Heart right ventricle (tissue), 16 donors: ENCODE data around the gene NEFH. TPM values are rescaled to one million over a fixed set of nuclear protein-coding genes. Genes with fewer than 3 reads are reported as not detected.
"Not testable (repeated sequence)": the region's sequence is repeated elsewhere in the genome, so short reads cannot be mapped to it uniquely, and the experiment has no call there.

Experiments
- ATAC-seq, 8 donors: fragments of 200-7000 bp; cut with Tn5 transposase; one replicate each; pipeline ENCODE4 v1.9.1; 2020; ENCODE audit warnings: mild to moderate bottlenecking in 8 of 8, moderate library complexity in 8 of 8, moderate number of reproducible peaks in 1 of 8
- DNase-seq, 2 donors: peaks; one replicate each; pipeline ENCODE4 v3.0.0-alpha.2; 2020
- H3K27ac ChIP-seq, 10 donors: fragments of 200-600 bp; sonication (generic) in 2 of 10; one replicate each; pipeline versions ENCODE4 v1.5.0 to v1.8.0; 2020 to 2022; ENCODE audit warnings: mild to moderate bottlenecking in 3 of 10
- H3K27me3 ChIP-seq, 7 donors: fragments of 200-600 bp; one replicate each; pipeline ENCODE4 v1.8.0; 2021 to 2022; ENCODE audit warnings: mild to moderate bottlenecking in 2 of 7
- H3K36me3 ChIP-seq, 9 donors: fragments of 200-600 bp; sonication (generic) in 1 of 9; one replicate each; pipeline versions ENCODE4 v1.5.0 to v1.8.0; 2020 to 2022; ENCODE audit warnings: mild to moderate bottlenecking in 2 of 9
- H3K4me1 ChIP-seq, 9 donors: fragments of 200-600 bp; sonication (generic) in 1 of 9; one replicate each; pipeline versions ENCODE4 v1.5.0 to v1.8.0; 2020 to 2022; ENCODE audit warnings: mild to moderate bottlenecking in 4 of 9
- H3K4me3 ChIP-seq, 10 donors: fragments of 200-600 bp; sonication (generic) in 2 of 10; one replicate each; pipeline versions ENCODE4 v1.5.0 to v1.8.0; 2020 to 2022; ENCODE audit warnings: mild to moderate bottlenecking in 7 of 10, moderate library complexity in 2 of 10
- H3K9me3 ChIP-seq, 11 donors: fragments of 200-600 bp in 10 of 11; sonication (generic) in 2 of 11; one replicate each; pipeline versions ENCODE4 v1.5.0 to v1.8.0; 2013 to 2022; ENCODE audit warnings: mild to moderate bottlenecking in 2 of 11, control low read depth in 1 of 11, moderate library complexity in 1 of 11
- WGBS, 2 donors: extraction: QIAGEN DNeasy Blood & Tissue Kit; methylation state at CpG; one replicate each; pipeline ENCODE4 v1.1.7; 2013; ENCODE audit warnings: inconsistent platforms in 1 of 2; 5-methylcytosine and 5-hydroxymethylcytosine counted together
- intact Hi-C, 10 donors: fragments of 100-400 bp; cut with DNase I; formaldehyde crosslinking; loops; one replicate each; pipeline versions ENCODE4 v1.11.1 to v1.14.2; 2022
- polyA plus RNA-seq, 2 donors: library from polyadenylated mRNA; stranded (reverse); fragments of 200-250 nt; gene quantifications; one replicate each; pipeline ENCODE4 v1.2.3, GENCODE V29; 2013
- total RNA-seq, 10 donors: library from RNA; stranded (reverse); fragmentation: NEBNext Ultra II Directional in 3 of 10; extraction: Animal tissue kit (Norgen Biotek cat#: 25700) in 3 of 10; gene quantifications; one replicate each; pipeline versions ENCODE4 v1.2.1 to v1.2.4, GENCODE V29; 2021 to 2023
- TF ChIP-seq, protein P1 (sequence below), 9 donors: fragments of 200-600 bp; sonication (generic) in 2 of 9; IDR thresholded peaks; one replicate each; pipeline versions ENCODE4 v1.5.0 to v1.8.0; 2021 to 2022; ENCODE audit warnings: antibody characterized with exemption in 9 of 9, mild to moderate bottlenecking in 5 of 9, moderate library complexity in 1 of 9
- donor health status: Arrhythmogenic right ventricular cardiomyopathy.
- donor health status: ischemic (EF 13 %, LVEDD 7.1; RV severe dilation, severe dysfunction).
- donor health status: healthy with polysubstance abuse.
- donor health status: DM: no; HTN: yes; CAD: no.
- donor health status: DM: no; HTN: no; CAD: no.
- donor health status: ischemic (EF 25% LVEDD 6.9; RV normal size, moderate dysfunction).
- donor health status: ischemic (EF 25% LVEDD 5.7; RV mildly dilated, moderate dysfunction).
- donor health status: healthy.
- donor health status: DM: yes; HTN: yes; CAD: no.
- donor health status: Ischemic cardiomyopathy.
- donor health status: ischemic (EF 35%, LVEDD 5.7; RV mildly dilated, moderate dysfunction).
- donor health status: nonischemic (EF 11% LVEDD 7.7; RV severe dilation, severe dysfunction).
- donor health status: DM: yes; HTN: yes; CAD: no.
- donor health status: PGD.
- donor health status: ischemic (EF 29% LVEDD 5.4; RV normal size, mild dysfunction).
- donor health status: nonischemic (EF 23%, LVEDD 6.1; RV moderate dilation, normal function).

NEFH gene
- total and polyA plus RNA-seq, 12 donors, result 0.07 to 0.60 (median 0.18) TPM; not detected in 3

DNA sequence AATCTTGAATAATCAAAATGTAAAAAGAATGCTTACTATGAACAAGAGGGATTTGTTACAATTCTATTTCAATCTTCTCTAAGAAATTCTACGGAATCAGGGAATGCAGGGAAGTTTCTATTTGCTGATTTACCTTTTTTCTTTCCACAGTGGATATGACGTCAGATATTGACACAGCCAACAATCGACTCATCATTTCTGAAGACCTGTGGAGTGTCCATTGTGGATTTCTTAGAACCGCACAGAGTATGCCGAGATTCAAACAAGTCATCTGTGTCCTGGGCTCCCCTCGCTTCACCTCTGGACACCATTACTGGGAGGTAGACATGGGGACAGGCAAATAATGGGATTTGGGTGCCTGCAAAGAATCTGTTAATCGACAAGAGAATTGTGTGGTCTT lies 45.7 kb upstream of the NEFH start:
- Histone ChIP-seq H3K27ac (no peak overlapping the region), H3K9me3 (no peaks in the 10 kb centered on the region), H3K4me1 (no peaks in the 10 kb centered on the region), H3K4me3 (no peak overlapping the region), H3K27me3 (peaks cover 0 to 51% (median 33%) of the 10 kb centered on the region in 7 donors), H3K36me3 (no peaks in the 10 kb centered on the region)
- intact Hi-C loops, result no loop called here
- ATAC-seq (no peak), DNase-seq (no peak)
- 86 to 87% methylated on average over 7 of the region's 7 CpGs for WGBS, 2 donors
- TF ChIP-seq, protein P1, sequence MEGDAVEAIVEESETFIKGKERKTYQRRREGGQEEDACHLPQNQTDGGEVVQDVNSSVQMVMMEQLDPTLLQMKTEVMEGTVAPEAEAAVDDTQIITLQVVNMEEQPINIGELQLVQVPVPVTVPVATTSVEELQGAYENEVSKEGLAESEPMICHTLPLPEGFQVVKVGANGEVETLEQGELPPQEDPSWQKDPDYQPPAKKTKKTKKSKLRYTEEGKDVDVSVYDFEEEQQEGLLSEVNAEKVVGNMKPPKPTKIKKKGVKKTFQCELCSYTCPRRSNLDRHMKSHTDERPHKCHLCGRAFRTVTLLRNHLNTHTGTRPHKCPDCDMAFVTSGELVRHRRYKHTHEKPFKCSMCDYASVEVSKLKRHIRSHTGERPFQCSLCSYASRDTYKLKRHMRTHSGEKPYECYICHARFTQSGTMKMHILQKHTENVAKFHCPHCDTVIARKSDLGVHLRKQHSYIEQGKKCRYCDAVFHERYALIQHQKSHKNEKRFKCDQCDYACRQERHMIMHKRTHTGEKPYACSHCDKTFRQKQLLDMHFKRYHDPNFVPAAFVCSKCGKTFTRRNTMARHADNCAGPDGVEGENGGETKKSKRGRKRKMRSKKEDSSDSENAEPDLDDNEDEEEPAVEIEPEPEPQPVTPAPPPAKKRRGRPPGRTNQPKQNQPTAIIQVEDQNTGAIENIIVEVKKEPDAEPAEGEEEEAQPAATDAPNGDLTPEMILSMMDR (IDR thresholded peaks at IDR 0.05), result no peak

DNA sequence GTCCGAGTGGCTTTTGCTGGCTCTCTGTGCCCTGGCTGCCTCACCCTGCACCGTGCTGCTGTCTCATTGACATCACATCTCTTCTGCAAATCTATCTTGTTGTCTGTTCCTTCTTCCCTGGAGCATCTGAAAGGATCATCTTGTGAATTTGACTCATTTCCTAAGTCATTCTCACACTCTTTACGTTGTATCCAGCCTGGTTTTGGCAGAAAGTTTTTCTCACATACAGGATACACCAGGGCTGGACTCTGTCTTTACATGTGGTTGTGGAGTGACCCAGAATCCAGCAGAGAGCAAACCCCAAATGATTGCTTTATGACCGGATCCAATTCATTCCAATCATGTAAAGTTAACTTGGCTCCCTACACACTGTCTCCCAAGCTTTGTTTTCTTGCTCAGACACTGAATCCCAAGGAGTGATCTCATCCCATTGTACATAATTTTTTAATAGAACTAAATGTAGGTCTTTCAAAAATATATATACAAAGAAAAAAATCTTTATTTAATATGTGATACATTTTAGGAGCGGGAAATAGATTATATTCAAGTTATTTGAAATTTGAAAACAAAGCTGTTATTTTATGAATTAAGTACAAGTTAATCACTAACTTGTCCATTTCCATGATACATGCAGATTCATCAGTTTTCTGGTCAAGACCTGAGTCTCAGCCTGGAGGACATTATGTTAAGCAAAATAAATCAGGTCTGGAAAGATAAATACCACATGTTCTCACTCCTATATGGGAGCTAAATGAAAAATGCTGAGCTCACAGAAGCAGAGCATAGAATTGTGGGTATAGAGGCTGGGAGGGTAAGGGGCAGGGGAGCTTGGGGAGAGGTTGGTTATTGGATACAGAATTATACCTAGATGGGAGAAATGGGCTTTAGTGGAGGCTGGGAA lies 44.5 kb upstream of the NEFH start:
- no peak for DNase-seq
- H3K4me1 ChIP-seq, result no peaks in the 10 kb centered on the region
- no peaks in the 10 kb centered on the region for H3K9me3 ChIP-seq
- intact Hi-C loops, result no loop called here
- TF ChIP-seq, protein P1 (IDR thresholded peaks at IDR 0.05), result no peak
- no peak for ATAC-seq
- H3K27me3 ChIP-seq, result peaks cover 0 to 43% (median 33%) of the 10 kb centered on the region in 7 donors
- H3K27ac ChIP-seq, result no peak overlapping the region
- 64 to 72% methylated on average over 5 of the region's 5 CpGs for WGBS, 2 donors
- H3K4me3 ChIP-seq, result no peak overlapping the region
- H3K36me3 ChIP-seq, result no peaks in the 10 kb centered on the region

DNA sequence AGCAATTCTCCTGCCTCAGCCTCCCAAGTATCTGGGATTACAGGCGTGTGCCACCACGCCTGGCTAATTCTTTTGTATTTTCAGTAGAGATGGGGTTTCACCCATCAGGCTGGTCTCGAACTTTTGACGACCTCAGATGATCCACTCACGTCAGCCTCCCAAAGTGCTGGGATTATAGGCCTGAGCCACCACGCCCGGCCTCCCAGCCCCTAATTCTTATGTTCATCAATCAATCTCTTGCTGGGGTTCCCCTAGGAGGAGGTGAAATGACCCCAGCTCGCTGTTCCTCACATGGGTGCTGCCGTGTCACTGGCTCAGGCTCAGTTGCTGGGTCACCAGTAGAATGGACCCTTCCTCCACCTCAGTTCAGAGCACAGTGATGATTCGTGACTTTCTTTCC lies 41.7 kb upstream of the NEFH start, which contains the start of gene RFPL1:
TSS of gene RFPL1 (plus strand) at position 301 of the 400 bp plus-strand sequence.
- H3K27ac ChIP-seq, ATAC-seq, DNase-seq, intact Hi-C loops, H3K4me3 ChIP-seq, H3K9me3 ChIP-seq, H3K4me1 ChIP-seq, H3K36me3 ChIP-seq: not testable (repeated sequence)
- peaks cover 0 to 22% (median 15%) of the 10 kb centered on the region in 7 donors for H3K27me3 ChIP-seq
- WGBS, 2 donors, result 93 to 95% methylated on average over 10 of the region's 10 CpGs

DNA sequence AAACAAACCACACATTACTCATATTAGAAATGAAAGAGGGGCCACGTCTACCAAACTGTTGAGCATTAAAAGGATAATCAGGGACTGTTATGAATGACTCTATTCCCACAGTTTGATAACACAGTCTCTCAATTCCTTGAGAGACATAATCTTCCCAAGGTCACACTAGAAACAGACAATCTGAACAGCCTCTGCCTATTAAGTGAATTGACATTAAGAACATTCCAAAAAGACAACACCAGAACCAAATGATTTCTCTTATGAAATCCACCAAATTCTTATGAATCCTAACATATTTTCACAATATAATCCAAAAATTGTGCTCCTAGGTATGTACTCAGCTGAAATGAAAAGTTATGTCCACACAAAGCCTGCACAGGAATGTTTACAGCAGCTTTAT lies 37.0 kb upstream of the NEFH start:
- intact Hi-C loops, result no loop called here
- Histone ChIP-seq H3K4me1 (no peaks in the 10 kb centered on the region), H3K9me3 (no peaks in the 10 kb centered on the region), H3K27ac (no peak overlapping the region), H3K27me3 (peaks cover 0 to 29% (median 0%) of the 10 kb centered on the region in 7 donors), H3K4me3 (no peak overlapping the region), H3K36me3 (no peaks in the 10 kb centered on the region)
- TF ChIP-seq, protein P1 (IDR thresholded peaks at IDR 0.05), result no peak
- ATAC-seq, result no peak
- no peak for DNase-seq
- WGBS, 2 donors, result 43 to 58% methylated on average over 1 of the region's 1 CpG

DNA sequence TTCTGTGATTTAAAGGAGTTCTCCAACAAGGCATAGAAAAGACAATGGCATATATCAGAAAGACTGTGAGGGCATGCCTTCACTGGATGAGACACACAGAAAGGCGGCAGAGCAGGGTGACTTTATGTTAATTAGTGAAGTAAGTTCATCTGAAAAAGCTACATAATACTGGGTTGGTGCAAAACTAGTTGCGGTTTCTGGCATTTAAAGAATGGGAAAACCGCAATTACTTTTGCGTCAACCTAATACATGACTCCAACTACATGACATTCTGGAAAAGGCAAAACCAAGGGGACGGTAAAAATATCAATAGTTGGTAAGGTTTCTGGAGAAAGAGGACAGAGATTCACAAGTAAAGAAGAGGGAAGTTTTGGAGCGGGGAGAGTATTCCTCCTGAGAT lies 36.6 kb upstream of the NEFH start:
- intact Hi-C loops, result no loop called here

More for the DNA sequence above, 36.6 kb upstream of the NEFH start:
- TF ChIP-seq, protein P1 (IDR thresholded peaks at IDR 0.05), result no peak
- Histone ChIP-seq H3K9me3 (no peaks in the 10 kb centered on the region), H3K27ac (no peak overlapping the region), H3K4me1 (no peaks in the 10 kb centered on the region), H3K27me3 (peaks cover 0 to 29% (median 0%) of the 10 kb centered on the region in 7 donors), H3K4me3 (no peak overlapping the region), H3K36me3 (no peaks in the 10 kb centered on the region)
- ATAC-seq (no peak), DNase-seq (no peak)
- 73 to 79% methylated on average over 6 of the region's 6 CpGs for WGBS, 2 donors
